Breast epithelium (tissue), 4 donors: ENCODE results near the gene ZHX3. TPM values are rescaled to one million over a fixed set of nuclear protein-coding genes. Genes with fewer than 3 reads are reported as not detected.
A peak's percentile ranks its signal among the peaks of the same experiment; 100 is the strongest.

Experiments used
- DNase-seq, 2 donors: peaks; one replicate each; pipeline ENCODE4 v3.0.0-alpha.2; 2019; ENCODE audit warnings: low spot score in 2 of 2
- H3K27ac ChIP-seq, 2 donors: fragments of 200-600 bp; sonication (generic) in 1 of 2; one replicate each; pipeline ENCODE4 v1.5.1; 2016 to 2019; ENCODE audit warnings: mild to moderate bottlenecking in 1 of 2
- H3K27me3 ChIP-seq, 2 donors: fragments of 200-600 bp; sonication (generic) in 1 of 2; one replicate each; pipeline versions ENCODE4 v1.5.1 to v1.6.0; 2017 to 2019; ENCODE audit warnings: control low read depth in 1 of 2, mild to moderate bottlenecking in 1 of 2
- H3K36me3 ChIP-seq: fragments of 200-600 bp; one replicate; pipeline ENCODE4 v1.5.1; 2019
- H3K4me1 ChIP-seq, 2 donors: fragments of 200-600 bp; sonication (generic); one replicate each; pipeline ENCODE4 v1.5.1; 2016 to 2019; ENCODE audit warnings: control low read depth in 1 of 2
- H3K4me3 ChIP-seq, 3 donors: fragments of 200-600 bp; sonication (generic); 1 replicate in 2 of 3; 2 replicates in 1 of 3; pipeline ENCODE4 v1.5.1; 2016 to 2019; ENCODE audit warnings: mild to moderate bottlenecking in 3 of 3, moderate library complexity in 2 of 3
- H3K9me3 ChIP-seq, 2 donors: fragments of 200-600 bp; sonication (generic) in 1 of 2; one replicate each; pipeline ENCODE4 v1.5.1; 2016 to 2019; ENCODE audit warnings: control low read depth in 1 of 2
- CTCF ChIP-seq, 3 donors: fragments of 450-650 bp; IDR thresholded peaks; one replicate each; pipeline ENCODE4 v1.5.1; 2016 to 2017; ENCODE audit warnings: antibody characterized with exemption in 3 of 3, mild to moderate bottlenecking in 3 of 3, moderate library complexity in 3 of 3
- POLR2A ChIP-seq: fragments of 450-650 bp; IDR thresholded peaks from one replicate; pipeline ENCODE4 v1.6.1; 2016; ENCODE audit warnings: antibody characterized with exemption, mild to moderate bottlenecking, moderate library complexity
- POLR2AphosphoS5 ChIP-seq, 3 donors: sonication (generic); formaldehyde crosslinking; IDR thresholded peaks; one replicate each; pipeline ENCODE4 v1.6.1; 2017; ENCODE audit warnings: antibody characterized with exemption in 3 of 3
- intact Hi-C: fragments of 100-400 bp; cut with DNase I; formaldehyde crosslinking; loops from one replicate; pipeline ENCODE4 v1.15.1; 2023; ENCODE audit warnings: low total_unique reads
- total RNA-seq, 3 donors: library from RNA; depleted of rRNA; stranded (reverse); fragments of >200 nt; gene quantifications; one replicate each; pipeline ENCODE4 v1.1.0, GENCODE V29; 2016

ZHX3 gene
- total RNA-seq, 3 donors from 2014 or later = 34.4 to 35.7 (median 34.6) TPM

- Histone ChIP-seq H3K4me3 (no peak overlapping the region), H3K27ac (no peak overlapping the region), H3K9me3 (no peaks in the 10 kb centered on the region), H3K36me3 (no peaks in the 10 kb centered on the region), H3K27me3 (no peaks in the 10 kb centered on the region), H3K4me1 (no peaks in the 10 kb centered on the region)
- intact Hi-C loops = no loop called here
- TF ChIP-seq CTCF (IDR thresholded peaks at IDR 0.05) (no peak), POLR2A (no peak), POLR2AphosphoS5 (IDR thresholded peaks at IDR 0.05) (no peak)
- no peak for DNase-seq
These were observed 45.2 kb downstream of the ZHX3 start for GRCh38 chr20:41272339-41272738.

- Histone ChIP-seq H3K9me3 (no peaks in the 10 kb centered on the region), H3K27me3 (no peaks in the 10 kb centered on the region), H3K27ac (no peak overlapping the region), H3K4me1 (no peaks in the 10 kb centered on the region), H3K4me3 (no peak overlapping the region), H3K36me3 (no peaks in the 10 kb centered on the region)
- no peak for DNase-seq
- no peak for TF ChIP-seq CTCF (IDR thresholded peaks at IDR 0.05)
- TF ChIP-seq POLR2AphosphoS5 (IDR thresholded peaks at IDR 0.05) = peak in 1 of 3 donors; percentile 33
- no peak for TF ChIP-seq POLR2A
- intact Hi-C loops = no loop called here
These were observed 48.4 kb downstream of the ZHX3 start for GRCh38 chr20:41268917-41269652.

- Histone ChIP-seq H3K9me3 (no peaks in the 10 kb centered on the region), H3K27me3 (no peaks in the 10 kb centered on the region), H3K36me3 (no peaks in the 10 kb centered on the region), H3K4me3 (no peak overlapping the region), H3K27ac (no peak overlapping the region), H3K4me1 (no peaks in the 10 kb centered on the region)
- DNase-seq = no peak
- intact Hi-C loops = no loop called here
- TF ChIP-seq POLR2AphosphoS5 (IDR thresholded peaks at IDR 0.05) = no peak
These were observed 49.1 kb downstream of the ZHX3 start for GRCh38 chr20:41268402-41268801.

GRCh38 chr20:41265938-41266337 is 51.6 kb downstream of the ZHX3 start:
- DNase-seq = no peak
- Histone ChIP-seq H3K27me3 (no peaks in the 10 kb centered on the region), H3K4me1 (no peaks in the 10 kb centered on the region), H3K27ac (no peak overlapping the region), H3K4me3 (no peak overlapping the region), H3K36me3 (no peaks in the 10 kb centered on the region), H3K9me3 (no peaks in the 10 kb centered on the region)
- intact Hi-C loops = no loop called here
- no peak for TF ChIP-seq CTCF (IDR thresholded peaks at IDR 0.05)
- TF ChIP-seq POLR2AphosphoS5 (IDR thresholded peaks at IDR 0.05) = no peak
- TF ChIP-seq POLR2A = no peak

- Histone ChIP-seq H3K36me3 (no peaks in the 10 kb centered on the region), H3K9me3 (no peaks in the 10 kb centered on the region), H3K27ac (no peak overlapping the region), H3K27me3 (no peaks in the 10 kb centered on the region), H3K4me3 (no peak overlapping the region), H3K4me1 (no peaks in the 10 kb centered on the region)
- intact Hi-C loops = no loop called here
- DNase-seq = no peak
- TF ChIP-seq POLR2A (no peak), POLR2AphosphoS5 (IDR thresholded peaks at IDR 0.05) (no peak), CTCF (IDR thresholded peaks at IDR 0.05) (no peak)
These were observed 52.7 kb downstream of the ZHX3 start for GRCh38 chr20:41264819-41265218.
